Muscle of back (tissue), 13 donors: ENCODE results near the gene ENPP5. TPM values are rescaled to one million over a fixed set of nuclear protein-coding genes. Genes with fewer than 3 reads are reported as not detected.

Experiments used
- DNase-seq, 3 donors: peaks; one replicate each; pipeline versions ENCODE4 v3.0.0 to v3.0.0-alpha.2; 2013
- long read RNA-seq, 9 donors: transcript quantifications; one replicate each; lab custom pipeline, GENCODE V29; 2026
- polyA plus RNA-seq, 10 donors: library from polyadenylated mRNA; unstranded; fragments of 120-200 nt; gene quantifications; one replicate each; pipeline ENCODE4 v1.2.1, GENCODE V29; 2013; ENCODE audit not compliant: insufficient read length in 10 of 10

Gene ENPP5
- 1 to 10 TPM; 2.3 to 5.2 (median 3.2) TPM for polyA plus RNA-seq
- long read RNA-seq, donor 1, partial matches to known transcripts, result 0 of 1 reads
- long read RNA-seq, donor 1, other reads (novel, unspliced or antisense), result 0 of 1 reads
- long read RNA-seq, donor 2, result 0 reads
- long read RNA-seq, donor 3, result 0 reads
- long read RNA-seq, donor 4, result 0 reads
- long read RNA-seq, donor 5, result 0 reads
- long read RNA-seq, donor 6, result 0 reads
- long read RNA-seq, donor 7, partial matches to known transcripts, result 0 of 1 reads
- long read RNA-seq, donor 7, other reads (novel, unspliced or antisense), result 0 of 1 reads
- long read RNA-seq, donor 8, result 0 reads
- long read RNA-seq, donor 9, result 0 reads

- DNase-seq, result peak; percentile 42 to 67 (median 56)
Measured at GRCh38 chr6:46170357-46171289, at the start of gene ENPP5. Gene ENPP5 (minus strand): TSS chr6:46170980. CDS start chr6:46168262, 2,718 bp downstream.

DNA sequence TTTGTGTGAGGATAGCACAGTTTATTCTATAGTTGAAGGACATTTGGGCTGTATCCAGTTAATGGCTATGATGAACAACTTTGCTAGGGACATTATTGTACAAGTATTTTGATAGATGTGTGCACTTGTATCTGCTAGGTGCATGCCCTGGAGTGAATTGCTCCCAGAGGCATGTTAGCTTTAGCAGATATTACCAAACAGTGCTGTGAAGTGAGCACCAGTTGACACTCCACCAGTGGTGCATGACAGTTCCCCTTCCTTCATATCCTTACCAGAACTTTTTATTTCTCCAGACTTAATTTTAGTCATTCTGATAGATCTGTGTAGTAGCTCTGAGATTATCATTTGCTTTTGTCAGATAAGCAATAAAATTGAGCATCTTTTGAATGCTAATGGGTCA lies 48.9 kb upstream of the ENPP5 start:
- DNase-seq, result no peak

DNA sequence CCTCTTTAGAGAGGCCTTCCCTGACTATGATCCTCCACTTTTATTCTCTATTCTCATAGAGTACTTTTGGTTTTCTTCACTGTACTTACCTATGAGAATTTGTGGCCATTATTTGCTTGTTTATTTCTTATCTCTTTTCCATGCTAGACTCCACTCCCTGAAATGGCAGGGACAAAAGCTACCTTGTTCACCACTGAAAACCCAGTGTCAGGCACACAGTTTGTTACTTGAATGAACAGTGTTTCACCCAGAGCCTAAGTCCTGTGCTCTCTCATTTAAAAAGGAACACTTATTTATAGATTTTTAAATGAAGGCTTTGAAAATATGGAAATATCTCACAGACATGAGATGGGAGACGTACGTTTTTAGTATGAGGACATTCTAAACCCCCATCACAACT lies 47.7 kb upstream of the ENPP5 start:
- no peak for DNase-seq

DNA sequence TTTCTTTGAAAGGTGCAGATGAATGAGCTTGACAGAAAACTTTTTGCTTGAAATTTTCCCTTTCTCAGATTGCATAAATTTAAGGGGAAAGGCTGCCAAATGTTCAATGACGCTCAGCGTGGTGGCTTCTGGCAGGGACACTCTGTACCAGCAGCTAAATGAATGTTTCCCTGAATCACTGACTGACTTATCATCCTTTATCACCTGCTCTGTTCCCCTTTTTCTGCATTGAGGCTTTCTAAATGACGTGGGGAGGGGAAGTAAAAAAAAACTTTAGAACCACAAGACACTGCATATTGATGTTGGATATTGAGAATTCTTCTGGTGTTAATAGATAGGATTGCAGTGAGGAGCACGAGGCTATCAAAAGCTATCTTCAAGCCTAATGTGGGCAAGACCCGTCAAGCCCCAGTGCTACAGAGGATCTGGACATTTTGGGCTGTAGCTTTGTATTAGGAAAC lies 46.9 kb upstream of the ENPP5 start:
- DNase-seq, result no peak

- no peak for DNase-seq
Measured at GRCh38 chr6:46216879-46217278, 46.1 kb upstream of the ENPP5 start.

DNA sequence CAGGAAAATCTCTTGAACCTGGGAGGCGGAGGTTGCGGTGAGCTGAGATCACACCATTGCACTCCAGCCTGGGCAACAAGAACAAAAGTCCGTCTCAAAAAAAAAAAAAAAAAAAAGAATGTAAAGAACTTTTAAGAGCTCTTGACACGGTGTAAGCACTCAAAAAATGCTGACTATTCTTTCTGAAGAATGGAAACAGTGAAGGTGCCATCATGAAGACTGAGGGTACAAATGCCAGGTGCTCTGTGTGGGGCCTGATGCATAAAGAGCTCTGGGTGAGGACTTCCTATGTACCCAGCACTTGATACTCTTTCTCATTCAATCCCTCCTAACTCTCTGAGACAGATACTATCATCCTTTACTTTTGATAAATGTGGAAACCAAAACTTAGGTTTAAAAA lies 45.0 kb upstream of the ENPP5 start:
- no peak for DNase-seq

DNA sequence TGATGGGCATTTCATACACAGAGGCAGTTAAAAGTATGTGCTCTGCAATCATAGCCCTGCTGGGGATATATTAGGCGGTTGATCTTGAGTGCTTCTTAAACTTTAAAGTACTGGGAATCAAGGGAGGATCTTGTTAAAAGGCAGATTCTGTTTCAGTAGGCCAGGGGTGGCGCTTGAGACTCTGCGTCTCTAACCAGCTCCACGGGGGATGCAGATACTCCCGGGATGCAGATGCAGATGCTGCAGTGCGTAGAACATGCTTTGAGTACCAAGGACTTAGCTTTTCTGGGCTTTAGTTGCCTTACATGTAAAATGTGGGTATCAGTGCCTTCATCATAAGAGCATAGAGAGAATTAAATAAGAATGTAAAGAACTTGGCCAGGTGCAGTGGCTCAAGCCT lies 44.4 kb upstream of the ENPP5 start:
- no peak for DNase-seq

DNA sequence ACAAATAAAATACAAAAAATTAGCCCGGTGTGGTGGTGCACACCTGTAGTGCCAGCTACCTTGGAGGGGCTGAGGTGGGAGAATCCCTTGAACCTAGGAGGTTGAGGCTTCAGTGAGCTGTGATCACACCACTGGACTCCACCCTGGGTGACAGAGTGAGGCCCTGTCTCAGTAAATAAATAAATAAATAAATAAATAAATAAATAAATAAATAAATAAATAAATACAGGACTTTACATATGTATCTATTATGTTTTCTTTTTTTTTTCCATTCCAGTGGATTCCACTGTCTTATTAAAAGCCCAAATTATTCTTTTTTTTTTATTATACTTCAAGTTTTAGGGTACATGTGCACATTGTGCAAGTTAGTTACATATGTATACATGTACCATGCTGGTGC lies 41.1 kb upstream of the ENPP5 start:
- DNase-seq, result no peak

GRCh38 chr6:46210294-46210693 lies 39.5 kb upstream of the ENPP5 start:
- DNase-seq, result no peak

- no peak for DNase-seq
Measured at GRCh38 chr6:46208303-46208702, 37.5 kb upstream of the ENPP5 start.

- no peak for DNase-seq
Measured at GRCh38 chr6:46207174-46207573, 36.4 kb upstream of the ENPP5 start.

DNA sequence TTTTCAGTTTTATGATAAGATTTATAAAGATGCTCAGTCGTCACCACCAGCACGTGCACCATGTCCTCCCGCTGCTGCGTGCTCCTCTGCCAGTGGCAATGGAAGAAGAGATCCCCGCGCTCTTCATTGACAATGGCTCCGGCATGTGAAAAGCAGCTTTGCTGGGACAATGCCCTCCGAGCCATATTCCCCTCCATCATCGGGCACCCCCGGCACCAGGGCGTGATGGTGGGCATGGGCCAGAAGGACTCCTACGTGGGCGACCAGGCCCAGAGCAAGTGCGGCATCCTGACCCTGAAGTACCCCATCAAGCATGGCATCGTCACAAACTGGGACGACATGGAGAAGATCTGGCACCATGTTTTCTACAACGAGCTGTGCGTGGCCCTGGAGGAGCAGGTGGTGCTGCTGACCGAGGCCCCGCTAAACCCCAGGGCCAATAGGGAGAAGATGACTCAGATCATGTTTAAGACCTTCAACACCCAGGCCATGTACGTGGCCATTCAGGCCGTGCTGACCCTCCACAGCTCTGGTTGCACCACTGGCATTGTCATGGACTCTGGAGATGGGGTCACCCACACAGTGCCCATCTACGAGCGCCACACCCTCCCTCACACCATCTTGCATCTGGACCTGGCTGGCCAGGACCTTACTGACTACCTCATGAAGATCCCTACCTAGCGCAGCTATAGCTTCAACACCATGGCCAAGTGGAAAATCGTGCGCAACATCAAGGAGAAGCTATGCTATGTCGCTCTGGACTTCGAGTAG lies 34.3 kb upstream of the ENPP5 start:
- DNase-seq, result no peak

- DNase-seq, result peak; percentile 18 to 36 (median 26)
Measured at GRCh38 chr6:46203391-46204177, 32.8 kb upstream of the ENPP5 start.

DNA sequence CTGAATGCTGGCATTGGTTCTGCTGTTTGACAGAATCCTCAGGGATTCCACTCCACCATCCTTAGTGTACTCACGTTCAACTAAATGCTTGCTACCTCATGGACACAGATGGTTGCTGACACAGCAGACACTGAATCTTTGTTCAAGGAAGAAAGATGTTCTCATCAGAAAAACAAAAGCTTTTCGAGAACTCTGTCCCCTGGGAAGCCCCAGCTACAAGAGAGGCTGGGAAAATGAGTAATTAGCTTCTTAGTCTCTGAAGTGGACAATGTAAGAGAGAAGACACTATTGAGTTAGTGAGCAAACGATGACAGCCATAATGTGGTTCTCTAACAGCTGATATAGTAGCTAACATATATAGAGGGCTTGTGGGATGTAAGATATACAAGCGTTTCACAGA lies 30.9 kb upstream of the ENPP5 start:
- no peak for DNase-seq

DNA sequence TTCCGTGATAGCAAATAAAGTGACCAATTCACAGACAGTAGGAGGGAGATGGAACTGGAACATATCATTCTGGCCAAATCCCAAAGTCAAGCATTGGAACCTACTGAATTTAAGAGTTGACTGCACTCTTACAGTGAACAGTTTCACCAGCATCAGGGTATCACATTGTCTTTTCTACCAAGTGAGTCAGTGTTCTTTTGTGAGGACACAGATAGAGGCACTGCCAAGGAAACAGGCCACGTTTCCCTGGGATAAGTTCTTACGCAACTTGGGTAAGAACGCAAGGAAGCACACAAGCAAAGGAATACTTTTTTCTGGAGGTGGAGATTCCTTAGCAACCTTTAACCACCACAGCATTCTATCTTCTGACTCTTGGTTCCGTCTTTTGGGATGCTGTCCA lies 28.6 kb upstream of the ENPP5 start:
- DNase-seq, result no peak

DNA sequence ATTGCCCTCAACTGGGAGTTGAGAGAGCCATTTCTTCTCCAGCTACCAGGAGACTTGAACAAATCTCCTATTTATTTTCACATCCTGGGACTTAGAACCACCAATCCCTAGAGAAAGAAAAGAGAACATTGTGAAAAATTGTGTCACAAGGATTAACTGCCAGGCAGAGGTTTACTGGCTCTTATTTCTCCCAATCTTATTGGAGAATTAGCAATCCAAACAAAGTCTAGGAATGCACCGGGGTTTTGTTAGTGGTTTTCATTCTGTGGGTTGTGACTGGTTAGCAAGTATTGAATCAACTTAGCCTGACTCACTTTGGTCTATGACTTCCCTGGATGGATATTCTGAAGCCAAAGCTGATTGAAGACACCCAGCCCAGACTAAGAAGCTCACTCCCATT lies 21.2 kb upstream of the ENPP5 start:
- DNase-seq, result peak in 1 of 3 donors; percentile 73

DNA sequence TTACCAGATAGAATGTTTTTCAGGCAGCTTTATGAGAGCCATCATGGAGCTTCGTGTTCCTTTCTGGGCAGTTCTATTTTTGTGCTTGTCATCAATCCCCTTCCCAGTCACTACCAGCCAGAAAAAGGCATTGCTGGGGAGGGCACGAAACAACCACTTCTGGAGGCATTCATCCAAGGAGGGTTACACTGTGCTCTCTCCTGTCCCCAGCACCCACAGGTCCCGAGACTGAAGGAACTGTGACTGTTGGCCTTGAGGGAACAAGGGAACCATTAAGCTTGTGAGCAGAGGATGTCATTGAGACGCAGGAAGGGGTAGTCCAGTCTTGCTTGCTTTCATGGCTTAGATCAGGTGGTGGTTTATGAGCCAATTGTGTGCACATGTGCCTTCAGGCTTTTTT lies 20.1 kb upstream of the ENPP5 start:
- no peak for DNase-seq

- no peak for DNase-seq
Measured at GRCh38 chr6:46189726-46190125, 18.9 kb upstream of the ENPP5 start.

DNA sequence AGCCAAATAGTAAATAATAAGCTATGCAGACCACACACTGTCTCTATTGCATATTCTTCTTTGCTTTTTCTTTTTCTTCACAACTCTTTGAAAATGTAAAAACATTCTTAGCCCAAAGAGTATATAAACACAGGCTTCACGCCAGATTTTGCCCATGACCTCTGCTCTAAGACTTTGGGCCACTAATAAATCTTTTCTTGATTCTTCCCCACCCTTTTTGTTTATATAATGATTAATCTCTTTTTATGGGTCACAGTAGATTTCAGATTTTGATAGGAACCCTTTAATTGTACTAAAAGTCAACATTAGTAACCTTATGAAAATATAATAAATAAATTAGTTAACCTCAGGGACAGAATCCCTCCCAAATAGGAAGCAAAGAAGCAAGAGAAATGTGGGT lies 15.8 kb upstream of the ENPP5 start:
- no peak for DNase-seq

DNA sequence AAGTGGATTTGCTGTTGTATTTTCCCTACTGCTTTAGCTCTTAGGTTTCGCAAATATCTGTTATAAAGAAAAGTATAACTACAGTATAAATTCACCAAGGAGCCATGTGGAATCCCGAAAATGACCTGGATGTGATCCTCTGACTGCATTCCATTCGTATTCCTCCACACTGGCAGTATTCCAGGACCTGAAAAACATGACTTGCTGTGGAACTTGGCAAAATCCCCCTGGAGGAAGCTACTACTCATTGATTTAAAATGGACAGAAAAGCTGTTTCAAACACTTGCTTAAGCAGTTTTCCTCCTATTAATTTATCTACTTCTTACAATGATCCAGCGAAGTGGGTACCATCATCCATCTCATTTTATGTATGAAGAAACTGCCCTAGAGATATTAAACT lies 13.3 kb upstream of the ENPP5 start:
- DNase-seq, result peak; percentile 58 to 84 (median 64)

DNA sequence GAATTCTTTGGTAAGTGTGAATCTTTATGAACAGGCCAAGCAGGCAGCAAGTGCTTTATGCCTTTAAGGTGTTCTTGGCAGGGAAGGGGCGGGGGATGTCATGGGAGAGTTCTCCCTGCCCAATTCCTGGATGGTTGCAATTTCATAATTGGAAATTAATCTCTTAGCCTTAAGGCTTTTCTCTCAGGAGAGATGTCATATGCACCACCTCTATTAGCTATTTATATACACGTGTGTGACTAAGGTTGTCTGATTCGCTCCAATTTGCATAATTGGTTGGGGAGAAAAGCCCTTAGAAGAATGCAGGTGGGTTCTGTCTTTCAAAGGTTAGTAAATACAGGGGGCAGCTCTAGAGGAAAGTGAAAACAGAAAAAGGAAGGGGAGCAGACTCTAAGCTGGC lies 5.2 kb upstream of the ENPP5 start:
- no peak for DNase-seq
